ENCODE measurements around the gene FAM3C. TPM values are rescaled to one million over a fixed set of nuclear protein-coding genes. Genes with fewer than 3 reads are reported as not detected.

Gene FAM3C
- total RNA-seq (10 to 100 TPM; 16.5 to 24.3 TPM), polyA plus RNA-seq (10 to 100 TPM; 20.6 to 32.3 TPM)

- H3K27ac ChIP-seq (ENCODE audit: low read depth in 1 of 2, low read length in 2 of 2), result peak within 1 kb of the TSS; percentile 72 to 84
- H3K36me3 ChIP-seq (ENCODE audit: control insufficient read depth in 4 of 4, insufficient read depth in 3 of 4, low read depth in 1 of 4, low read length in 3 of 4), result no peaks in the 10 kb centered on the region
- peak within 1 kb of the TSS; percentile 73 to 96 for H3K9ac ChIP-seq (ENCODE audit: low read depth in 1 of 2, low read length in 2 of 2)
- no peaks in the 10 kb centered on the region for H3K9me3 ChIP-seq (ENCODE audit: control insufficient read depth in 4 of 4, low read length in 3 of 4)
- H3K4me1 ChIP-seq (ENCODE audit: control insufficient read depth in 4 of 4, insufficient read depth in 4 of 4, low read length in 3 of 4), result peaks cover 0 to 22% (median 12%) of the 10 kb centered on the region in 4 donors
- DNase-seq (ENCODE audit: low spot score), result peak; percentile 88
- H3K27me3 ChIP-seq (ENCODE audit: control insufficient read depth in 4 of 4, insufficient read depth in 4 of 4, low read length in 3 of 4), result no peaks in the 10 kb centered on the region
- H3K4me3 ChIP-seq (ENCODE audit: low read depth in 1 of 3, low read length in 3 of 3), result peak within 1 kb of the TSS; percentile 88 to 100 (median 91)
- TF ChIP-seq EGR1 (IDR thresholded peaks at IDR 0.05; ENCODE audit: low read depth in 2 of 2) (peak; percentile 90 to 98), CTCF (IDR thresholded peaks at IDR 0.05; ENCODE audit: low read depth, low read length, missing input control) (peak; percentile 95), FOXA2 (IDR thresholded peaks at IDR 0.05) (no peak), ATF3 (IDR thresholded peaks at IDR 0.05) (no peak), MAX (IDR thresholded peaks at IDR 0.05) (peak; percentile 53), YY1 (IDR thresholded peaks at IDR 0.05) (peak; percentile 42), RXRA (IDR thresholded peaks at IDR 0.05) (peak; percentile 6 to 13), RAD21 (IDR thresholded peaks at IDR 0.05) (peak in 1 of 2 donors; percentile 61), ZBTB33 (IDR thresholded peaks at IDR 0.05) (no peak), FOXA1 (IDR thresholded peaks at IDR 0.05) (no peak), REST (IDR thresholded peaks at IDR 0.05) (peak; percentile 31), SP1 (IDR thresholded peaks at IDR 0.05) (peak; percentile 44)
- under 1% methylated on average over 85 of the region's 85 CpGs for WGBS
Measured at GRCh38 chr7:121395961-121396757, at the start of gene FAM3C. Gene FAM3C, minus strand, starts transcription at chr7:121396308. Its CDS starts 13,339 bp downstream, at chr7:121382969.

GRCh38 chr7:121442845-121443244 lies 46.7 kb upstream of the FAM3C start:
- Histone ChIP-seq H3K27me3 (ENCODE audit: control insufficient read depth in 4 of 4, insufficient read depth in 4 of 4, low read length in 3 of 4) (no peaks in the 10 kb centered on the region), H3K27ac (ENCODE audit: low read depth in 1 of 2, low read length in 2 of 2) (no peak overlapping the region), H3K9me3 (ENCODE audit: control insufficient read depth in 4 of 4, low read length in 3 of 4) (no peaks in the 10 kb centered on the region), H3K9ac (ENCODE audit: low read depth in 1 of 2, low read length in 2 of 2) (no peak overlapping the region), H3K36me3 (ENCODE audit: control insufficient read depth in 4 of 4, insufficient read depth in 3 of 4, low read depth in 1 of 4, low read length in 3 of 4) (no peaks in the 10 kb centered on the region), H3K4me3 (ENCODE audit: low read depth in 1 of 3, low read length in 3 of 3) (no peak overlapping the region), H3K4me1 (ENCODE audit: control insufficient read depth in 4 of 4, insufficient read depth in 4 of 4, low read length in 3 of 4) (peaks cover 0 to 6% (median under 1%) of the 10 kb centered on the region in 4 donors)
- TF ChIP-seq RAD21 (IDR thresholded peaks at IDR 0.05) (no peak), CTCF (IDR thresholded peaks at IDR 0.05; ENCODE audit: low read depth, low read length, missing input control) (no peak), EGR1 (IDR thresholded peaks at IDR 0.05; ENCODE audit: low read depth in 2 of 2) (no peak), GABPA (IDR thresholded peaks at IDR 0.05 in 1 of 2, conservative IDR thresholded peaks at IDR 0.05 in 1 of 2) (no peak), MAX (IDR thresholded peaks at IDR 0.05) (no peak), ATF3 (IDR thresholded peaks at IDR 0.05) (no peak), JUND (IDR thresholded peaks at IDR 0.05) (no peak)
- DNase-seq (ENCODE audit: low spot score), result no peak
- 83% methylated on average over 2 of the region's 2 CpGs for WGBS
